Upper lobe of right lung (tissue), 1 donor: ENCODE data around the gene LRMDA. TPM values are rescaled to one million over a fixed set of nuclear protein-coding genes. Genes with fewer than 3 reads are reported as not detected.

Experiments
- ATAC-seq: fragments of 200-7000 bp; cut with Tn5 transposase; one replicate; pipeline ENCODE4 v1.9.1; 2020; ENCODE audit warnings: mild to moderate bottlenecking, moderate library complexity
- DNase-seq: peaks from one replicate; pipeline ENCODE4 v3.0.0-alpha.2; 2020
- H3K27ac ChIP-seq: fragments of 200-600 bp; one replicate; pipeline ENCODE4 v1.8.0; 2022
- H3K27me3 ChIP-seq: fragments of 200-600 bp; one replicate; pipeline ENCODE4 v1.8.0; 2022; ENCODE audit warnings: mild to moderate bottlenecking
- H3K36me3 ChIP-seq: fragments of 200-600 bp; one replicate; pipeline ENCODE4 v1.8.0; 2022
- H3K4me1 ChIP-seq: fragments of 200-600 bp; one replicate; pipeline ENCODE4 v1.8.0; 2022
- H3K4me3 ChIP-seq: fragments of 200-600 bp; one replicate; pipeline ENCODE4 v1.8.0; 2022; ENCODE audit warnings: mild to moderate bottlenecking
- H3K9me3 ChIP-seq: fragments of 200-600 bp; one replicate; pipeline ENCODE4 v1.8.0; 2022
- CTCF ChIP-seq: fragments of 200-600 bp; IDR thresholded peaks from one replicate; pipeline ENCODE4 v1.8.0; 2022; ENCODE audit warnings: antibody characterized with exemption
- intact Hi-C: fragments of 100-400 bp; cut with DNase I; formaldehyde crosslinking; loops from one replicate; pipeline ENCODE4 v1.11.0; 2022
- total RNA-seq: library from RNA; stranded (reverse); fragmentation: NEBNext Ultra II Directional; extraction: Animal tissue kit (Norgen Biotek cat#: 25700); gene quantifications from one replicate; pipeline ENCODE4 v1.2.1, GENCODE V29; 2021
- donor health status: DM: no; HTN: yes; CAD: no; lungs with severe emphysema.

LRMDA gene
- total RNA-seq, 1 donor from 2014 or later, result 20.0 TPM

- H3K9me3 ChIP-seq, result no peaks in the 10 kb centered on the region
- DNase-seq (no peak), ATAC-seq (no peak)
- intact Hi-C loops, result no loop called here
- no peaks in the 10 kb centered on the region for H3K36me3 ChIP-seq
- no peak overlapping the region for H3K27ac ChIP-seq
- no peaks in the 10 kb centered on the region for H3K27me3 ChIP-seq
- no peak overlapping the region for H3K4me3 ChIP-seq
- TF ChIP-seq CTCF, result no peak
- H3K4me1 ChIP-seq, result peaks cover 1% of the 10 kb centered on the region
Measured at GRCh38 chr10:76122056-76122455, 690.6 kb downstream of the LRMDA start.

GRCh38 chr10:76124280-76124679, 692.9 kb downstream of the LRMDA start:
- H3K9me3 ChIP-seq, result no peaks in the 10 kb centered on the region
- H3K4me3 ChIP-seq, result no peak overlapping the region
- H3K27ac ChIP-seq, result no peak overlapping the region
- intact Hi-C loops, result no loop called here
- no peak for TF ChIP-seq CTCF
- no peaks in the 10 kb centered on the region for H3K36me3 ChIP-seq
- DNase-seq (no peak), ATAC-seq (no peak)
- peaks cover 11% of the 10 kb centered on the region for H3K4me1 ChIP-seq
- H3K27me3 ChIP-seq, result no peaks in the 10 kb centered on the region

DNA sequence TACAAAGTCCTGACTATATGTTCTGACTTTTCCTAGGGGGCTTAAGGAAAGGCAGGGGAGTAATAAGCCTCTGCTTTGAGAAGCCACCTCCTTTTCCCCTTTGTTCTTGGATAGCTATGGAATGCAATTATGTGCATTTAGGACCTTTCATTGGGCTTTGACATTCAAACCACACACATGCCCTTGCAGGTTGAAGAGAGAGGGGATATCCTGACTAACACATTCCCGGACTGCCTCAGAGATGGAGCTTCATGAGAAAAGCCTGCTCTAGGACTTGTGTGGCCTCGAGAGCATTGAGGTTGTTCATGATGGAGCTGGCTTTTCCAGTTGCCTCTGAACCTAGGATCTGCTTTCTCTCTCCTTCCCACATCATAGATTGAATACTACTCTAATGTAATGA, 694.5 kb downstream of the LRMDA start:
- Histone ChIP-seq H3K9me3 (no peaks in the 10 kb centered on the region), H3K4me3 (no peak overlapping the region), H3K4me1 (peaks cover 11% of the 10 kb centered on the region), H3K36me3 (no peaks in the 10 kb centered on the region), H3K27ac (no peak overlapping the region), H3K27me3 (no peaks in the 10 kb centered on the region)
- TF ChIP-seq CTCF, result no peak
- no peak for ATAC-seq
- no peak for DNase-seq
- intact Hi-C loops, result no loop called here

DNA sequence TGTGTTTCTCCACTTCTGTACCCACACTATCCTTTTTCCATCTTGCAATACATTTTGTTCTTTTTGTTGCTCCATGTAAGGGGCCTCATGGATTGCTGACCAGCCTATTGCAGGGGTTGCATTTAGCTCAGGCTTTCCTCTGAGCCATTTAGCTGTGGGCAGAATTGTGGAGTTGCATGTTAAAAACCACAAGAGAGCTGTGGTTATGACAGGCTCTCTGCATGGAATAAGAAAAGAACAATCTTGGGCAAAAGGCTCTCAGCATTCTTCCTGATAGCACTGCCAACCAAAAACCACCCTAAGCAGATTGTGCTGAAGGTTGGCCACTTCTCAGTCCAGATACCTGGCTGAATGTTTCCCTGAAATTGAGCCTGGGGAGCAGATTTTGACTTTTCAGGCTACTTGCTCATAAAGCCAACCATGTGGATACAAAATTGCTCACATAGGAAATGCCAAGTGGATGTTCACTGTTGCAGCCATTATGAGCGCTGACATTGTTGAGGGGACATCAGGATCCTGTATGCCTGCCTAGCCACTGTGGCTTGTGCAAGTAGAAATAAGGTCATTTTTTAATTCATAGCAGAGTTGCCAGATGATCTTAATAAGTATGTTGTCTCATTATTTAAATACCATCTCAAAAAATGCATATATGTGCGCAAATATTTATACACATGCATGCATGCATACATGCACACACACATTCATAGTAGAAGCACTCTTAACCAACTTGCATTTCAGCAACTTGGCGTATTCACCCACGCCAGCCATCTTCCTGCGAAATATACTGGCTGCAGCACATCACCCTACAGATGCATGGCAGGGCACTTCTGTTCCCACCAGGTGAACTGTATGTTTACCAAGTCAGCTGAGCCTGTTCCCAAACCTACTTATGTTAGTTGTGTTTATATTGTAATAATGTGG, 695.4 kb downstream of the LRMDA start:
- no peaks in the 10 kb centered on the region for H3K9me3 ChIP-seq
- intact Hi-C loops, result no loop called here
- no peaks in the 10 kb centered on the region for H3K27me3 ChIP-seq
- no peak for TF ChIP-seq CTCF
- DNase-seq, result no peak
- no peak overlapping the region for H3K4me3 ChIP-seq
- H3K36me3 ChIP-seq, result no peaks in the 10 kb centered on the region
- ATAC-seq, result peak; percentile 46
- no peak overlapping the region for H3K27ac ChIP-seq
- H3K4me1 ChIP-seq, result peaks cover 11% of the 10 kb centered on the region

DNA sequence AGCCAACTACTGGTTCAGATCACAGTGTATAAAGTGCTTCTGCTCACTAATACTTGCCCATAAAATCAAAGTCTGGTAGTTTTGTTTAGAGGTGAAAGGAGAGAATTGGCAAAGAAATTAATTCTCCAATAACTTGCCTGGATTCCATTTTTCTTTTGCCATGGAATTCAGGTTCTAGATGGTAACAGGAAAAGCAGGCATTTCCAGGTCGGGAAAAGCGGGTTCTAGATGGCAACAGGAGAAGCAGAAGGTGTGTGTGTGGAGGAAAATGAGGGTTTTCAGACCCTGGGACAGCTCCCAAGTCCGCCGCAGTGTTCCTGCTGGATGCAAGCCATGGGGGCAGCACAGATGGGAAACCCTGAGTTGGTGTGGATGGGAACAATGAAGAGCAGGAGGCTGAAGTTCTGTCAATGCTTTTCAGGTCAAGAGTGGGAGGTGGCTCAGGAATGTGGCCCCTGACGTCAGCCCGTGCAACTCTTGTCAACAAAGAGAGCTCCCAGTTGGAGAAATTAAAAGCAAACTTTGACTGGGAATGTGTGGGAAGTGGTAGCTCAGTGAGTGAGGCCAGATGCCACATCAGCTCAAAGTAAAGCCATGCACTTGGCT, 696.7 kb downstream of the LRMDA start:
- intact Hi-C loops, result no loop called here
- ATAC-seq, result peak; percentile 68

More for the DNA sequence above, 696.7 kb downstream of the LRMDA start:
- Histone ChIP-seq H3K27ac (peak overlapping the region; percentile 51), H3K4me3 (no peak overlapping the region), H3K27me3 (no peaks in the 10 kb centered on the region), H3K4me1 (peaks cover 11% of the 10 kb centered on the region), H3K9me3 (no peaks in the 10 kb centered on the region), H3K36me3 (no peaks in the 10 kb centered on the region)
- DNase-seq, result peak; percentile 74
- TF ChIP-seq CTCF, result no peak
